WERI-Rb-1 (cell line): ENCODE data around the gene SLC47A2.

Source experiments
- DNase-seq: peaks from one replicate; pipeline ENCODE4 v3.0.0-alpha.2; 2020
- H3K27ac ChIP-seq: fragments of 250-450 bp; sonication (Bioruptor Pico); 2 replicates; pipeline ENCODE4 v1.5.1; 2020; ENCODE audit warnings: mild to moderate bottlenecking, moderate library complexity
- H3K27me3 ChIP-seq: fragments of 250-450 bp; sonication (Bioruptor Pico); 2 replicates; pipeline ENCODE4 v1.5.1; 2021; ENCODE audit warnings: mild to moderate bottlenecking, low read depth, moderate library complexity; ENCODE audit not compliant: insufficient read depth, severe bottlenecking
- H3K36me3 ChIP-seq: fragments of 250-450 bp; sonication (Bioruptor Pico); 2 replicates; pipeline ENCODE4 v1.5.1; 2020; ENCODE audit warnings: mild to moderate bottlenecking, moderate library complexity
- H3K4me3 ChIP-seq: 2 replicates; pipeline ENCODE4 v1.5.1; 2011; ENCODE audit warnings: low read depth, mild to moderate bottlenecking, control low read depth, low read length
- H3K9me3 ChIP-seq: fragments of 250-450 bp; sonication (Bioruptor Pico); 2 replicates; pipeline ENCODE4 v1.5.1; 2021; ENCODE audit warnings: mild to moderate bottlenecking, moderate library complexity; ENCODE audit not compliant: severe bottlenecking
- TF ChIP-seq, protein P1 (sequence below): IDR thresholded peaks from 2 replicates; pipeline ENCODE4 v1.5.1; 2011; ENCODE audit warnings: low read depth, mild to moderate bottlenecking, control low read depth, inconsistent platforms, low read length

SLC47A2 gene

DNA sequence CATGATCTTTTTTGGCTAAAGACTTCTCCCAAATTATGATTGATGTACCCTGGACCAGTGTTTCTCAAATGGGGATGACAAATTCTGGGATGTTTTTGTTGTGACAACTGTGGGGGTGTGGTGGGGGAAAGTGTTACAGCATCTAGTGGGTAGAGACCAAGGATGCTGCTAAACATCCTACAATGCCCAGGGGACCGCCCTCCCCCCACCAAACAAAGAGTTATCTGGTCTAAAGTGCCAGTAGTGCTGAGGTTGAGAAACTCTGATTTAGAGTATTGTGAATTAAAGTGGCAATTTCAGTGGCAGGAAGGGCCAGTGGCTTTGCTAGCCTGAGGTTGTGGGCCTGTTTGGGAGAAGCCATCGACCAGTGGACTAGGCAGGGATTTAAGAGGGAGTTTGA is 33.3 kb downstream of the SLC47A2 start:
- Histone ChIP-seq H3K36me3 (no peaks in the 10 kb centered on the region; the same call in 1 of the 2 replicates), H3K9me3 (no peaks in the 10 kb centered on the region), H3K27ac (no peak overlapping the region), H3K4me3 (no peak overlapping the region), H3K27me3 (no peaks in the 10 kb centered on the region)
- no peak for DNase-seq
- TF ChIP-seq, protein P1, sequence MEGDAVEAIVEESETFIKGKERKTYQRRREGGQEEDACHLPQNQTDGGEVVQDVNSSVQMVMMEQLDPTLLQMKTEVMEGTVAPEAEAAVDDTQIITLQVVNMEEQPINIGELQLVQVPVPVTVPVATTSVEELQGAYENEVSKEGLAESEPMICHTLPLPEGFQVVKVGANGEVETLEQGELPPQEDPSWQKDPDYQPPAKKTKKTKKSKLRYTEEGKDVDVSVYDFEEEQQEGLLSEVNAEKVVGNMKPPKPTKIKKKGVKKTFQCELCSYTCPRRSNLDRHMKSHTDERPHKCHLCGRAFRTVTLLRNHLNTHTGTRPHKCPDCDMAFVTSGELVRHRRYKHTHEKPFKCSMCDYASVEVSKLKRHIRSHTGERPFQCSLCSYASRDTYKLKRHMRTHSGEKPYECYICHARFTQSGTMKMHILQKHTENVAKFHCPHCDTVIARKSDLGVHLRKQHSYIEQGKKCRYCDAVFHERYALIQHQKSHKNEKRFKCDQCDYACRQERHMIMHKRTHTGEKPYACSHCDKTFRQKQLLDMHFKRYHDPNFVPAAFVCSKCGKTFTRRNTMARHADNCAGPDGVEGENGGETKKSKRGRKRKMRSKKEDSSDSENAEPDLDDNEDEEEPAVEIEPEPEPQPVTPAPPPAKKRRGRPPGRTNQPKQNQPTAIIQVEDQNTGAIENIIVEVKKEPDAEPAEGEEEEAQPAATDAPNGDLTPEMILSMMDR, result no peak

DNA sequence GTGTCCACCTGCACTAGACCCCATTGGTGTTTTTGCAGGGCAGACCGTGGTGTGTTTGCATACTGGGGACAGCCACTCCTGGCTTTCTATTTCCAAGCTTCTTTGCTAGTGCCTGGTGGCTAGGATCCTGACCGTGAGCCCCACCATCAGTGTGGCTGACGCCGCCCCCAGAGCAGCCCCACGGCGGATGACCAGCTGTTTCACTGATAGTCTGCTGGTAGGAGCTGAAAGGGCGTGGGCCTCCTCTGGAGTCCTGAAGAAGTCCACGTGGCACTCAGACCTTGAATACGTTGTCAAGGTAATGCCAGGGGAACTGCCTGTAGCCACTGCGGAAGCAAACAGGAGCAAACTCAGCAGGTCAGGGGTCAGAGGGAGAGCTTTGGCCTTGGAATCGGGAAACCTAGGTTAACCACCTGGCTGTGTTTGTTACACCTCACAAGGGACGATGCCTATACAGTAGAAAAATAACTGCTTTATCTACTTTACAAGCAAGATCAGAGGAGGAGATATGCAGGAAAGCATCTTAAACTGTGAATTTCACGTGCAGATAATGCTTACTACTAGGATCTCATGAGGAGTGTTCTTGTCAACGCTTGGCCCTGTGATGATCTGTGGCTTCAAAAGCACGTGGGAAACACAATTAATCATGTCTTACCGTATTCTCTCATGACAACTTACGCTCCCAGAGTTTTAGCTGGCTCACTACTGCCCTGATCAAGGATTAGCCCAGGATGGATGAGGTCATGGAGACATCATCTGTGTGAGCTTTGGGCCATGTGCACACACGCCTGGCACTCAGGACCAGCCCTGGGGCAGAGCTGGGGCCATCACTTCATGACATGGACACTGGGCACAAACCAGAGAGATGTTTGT is 37.6 kb downstream of the SLC47A2 start:
- Histone ChIP-seq H3K9me3 (no peaks in the 10 kb centered on the region), H3K4me3 (no peak overlapping the region), H3K36me3 (peaks cover 17% of the 10 kb centered on the region), H3K27ac (no peak overlapping the region), H3K27me3 (no peaks in the 10 kb centered on the region)
- no peak for DNase-seq
- TF ChIP-seq, protein P1, result no peak

DNA sequence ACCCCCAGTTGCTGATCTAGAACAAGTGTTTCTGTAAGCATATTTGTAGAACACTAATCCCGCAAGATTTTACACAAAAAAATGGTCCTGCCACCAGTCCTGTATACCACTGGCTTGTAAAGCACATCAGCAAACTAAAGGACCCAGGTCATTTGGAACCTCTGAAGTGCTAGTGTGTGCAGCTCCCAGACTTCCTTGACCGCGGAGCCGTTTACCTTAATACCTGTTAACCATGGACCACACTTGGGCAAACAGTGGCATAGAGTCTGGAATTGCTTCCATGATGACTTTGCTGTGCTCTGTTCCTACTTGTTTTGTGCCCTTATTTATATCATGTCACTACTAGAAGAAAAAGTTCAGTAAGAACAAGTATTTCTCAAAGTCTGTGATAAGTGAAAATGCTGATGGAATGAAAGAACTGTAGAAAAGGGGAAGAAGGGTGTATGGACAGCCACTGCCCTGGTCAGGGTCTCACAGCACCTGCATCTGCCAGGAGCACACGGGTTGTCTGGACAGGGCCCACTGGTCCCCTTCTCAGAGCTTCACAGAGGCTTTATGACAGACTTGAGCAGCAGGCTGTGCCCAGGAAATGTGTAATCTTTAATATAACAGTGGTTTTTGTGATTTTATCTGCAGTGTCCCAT is 38.5 kb downstream of the SLC47A2 start:
- TF ChIP-seq, protein P1, result no peak
- Histone ChIP-seq H3K27ac (no peak overlapping the region), H3K36me3 (peaks cover 17% of the 10 kb centered on the region)

DNA sequence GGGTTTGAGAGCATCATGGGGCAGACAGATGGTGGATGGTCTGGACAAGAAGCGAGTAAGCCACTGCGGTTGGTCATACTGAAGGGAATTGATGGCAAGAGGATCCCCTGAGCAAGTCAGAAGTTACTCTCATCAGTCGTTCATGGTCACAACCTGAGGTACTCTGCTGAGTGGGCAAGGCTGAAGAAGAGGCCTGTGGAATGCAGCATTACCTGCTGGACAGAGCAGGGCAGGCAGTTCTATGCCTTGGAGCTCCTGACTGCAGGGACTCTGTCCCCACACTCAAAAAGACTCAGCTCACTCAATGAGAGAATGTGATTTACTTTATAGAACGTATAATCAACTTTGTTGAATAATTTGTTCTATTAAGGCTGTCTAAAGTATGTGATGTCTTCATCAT is 39.5 kb downstream of the SLC47A2 start:
- H3K9me3 ChIP-seq, result no peaks in the 10 kb centered on the region
- H3K27me3 ChIP-seq, result no peaks in the 10 kb centered on the region
- H3K36me3 ChIP-seq, result peaks cover 17% of the 10 kb centered on the region
- H3K27ac ChIP-seq, result no peak overlapping the region
- H3K4me3 ChIP-seq, result no peak overlapping the region
- TF ChIP-seq, protein P1, result no peak
- DNase-seq, result no peak

More for the DNA sequence above, 38.5 kb downstream of the SLC47A2 start:
- Histone ChIP-seq H3K4me3 (no peak overlapping the region), H3K27me3 (no peaks in the 10 kb centered on the region), H3K9me3 (no peaks in the 10 kb centered on the region)
- DNase-seq, result no peak

DNA sequence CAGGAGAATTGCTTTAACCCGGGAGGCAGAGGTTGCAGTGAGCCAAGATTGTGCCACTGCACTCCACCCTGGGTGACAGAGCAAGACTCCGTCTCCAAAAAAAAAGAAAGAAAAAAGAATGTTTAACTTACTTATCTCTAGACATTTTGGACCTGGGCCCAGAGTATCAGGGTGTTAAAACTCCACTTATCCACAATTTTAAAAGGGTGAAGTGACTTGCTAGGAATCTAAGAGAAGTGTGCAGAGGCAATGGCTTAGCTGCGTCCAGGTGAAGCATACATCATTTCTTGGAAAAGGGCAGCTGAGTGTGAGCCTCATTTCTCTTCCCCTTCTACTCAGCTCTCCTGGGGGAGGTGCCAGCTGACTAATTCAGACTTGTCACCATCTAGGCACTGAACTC is 42.8 kb downstream of the SLC47A2 start:
- Histone ChIP-seq H3K36me3 (peaks cover 17% of the 10 kb centered on the region), H3K4me3 (no peak overlapping the region), H3K27me3 (no peaks in the 10 kb centered on the region), H3K9me3 (no peaks in the 10 kb centered on the region), H3K27ac (no peak overlapping the region)
- no peak for DNase-seq
- TF ChIP-seq, protein P1, result no peak
